Loucy (cell line): ENCODE measurements around the gene URI1.
"Not testable (repeated sequence)": the region's sequence is repeated elsewhere in the genome, so short reads cannot be mapped to it uniquely, and the experiment has no call there.

Source experiments
- H2AFZ ChIP-seq: fragments of 200-600 bp; sonication (generic); 2 replicates; pipeline ENCODE4 v1.6.0; 2016; ENCODE audit warnings: antibody characterized with exemption, mild to moderate bottlenecking, low read length, moderate library complexity
- H3F3A ChIP-seq: fragments of 200-600 bp; 2 replicates; pipeline ENCODE4 v1.6.0; 2016; ENCODE audit warnings: antibody characterized with exemption, low read depth, mild to moderate bottlenecking
- H3K27me3 ChIP-seq: fragments of 200-600 bp; sonication (generic); 2 replicates; pipeline ENCODE4 v1.6.1; 2014; ENCODE audit warnings: low read length, mild to moderate bottlenecking; ENCODE audit not compliant: insufficient read depth, poor library complexity, severe bottlenecking
- H3K36me3 ChIP-seq: fragments of 200-600 bp; sonication (generic); 2 replicates; pipeline ENCODE4 v1.6.1; 2016; ENCODE audit warnings: low read length; ENCODE audit not compliant: insufficient read depth
- H3K4me1 ChIP-seq: fragments of 200-600 bp; sonication (generic); 2 replicates; pipeline ENCODE4 v1.5.1; 2014; ENCODE audit warnings: low read length, mild to moderate bottlenecking; ENCODE audit not compliant: insufficient read depth, poor library complexity, severe bottlenecking
- H3K4me2 ChIP-seq: fragments of 200-600 bp; sonication (generic); 2 replicates; pipeline ENCODE4 v1.6.0; 2014; ENCODE audit warnings: antibody characterized with exemption, low read length, low read depth, mild to moderate bottlenecking; ENCODE audit not compliant: poor library complexity, severe bottlenecking
- H3K4me3 ChIP-seq: fragments of 200-600 bp; sonication (generic); 2 replicates; pipeline ENCODE4 v1.5.1; 2014; ENCODE audit warnings: low read length, mild to moderate bottlenecking, mixed read lengths; ENCODE audit not compliant: poor library complexity, severe bottlenecking
- H3K79me2 ChIP-seq: fragments of 200-600 bp; sonication (generic); 2 replicates; pipeline ENCODE4 v1.6.1; 2014; ENCODE audit warnings: low read length; ENCODE audit not compliant: insufficient read depth
- H3K9ac ChIP-seq: fragments of 200-600 bp; sonication (generic); 2 replicates; pipeline ENCODE4 v1.6.0; 2014; ENCODE audit warnings: mild to moderate bottlenecking, low read depth, low read length, moderate library complexity; ENCODE audit not compliant: poor library complexity, severe bottlenecking
- H3K9me2 ChIP-seq: fragments of 200-600 bp; sonication (generic); replicated peaks from 2 replicates; pipeline ENCODE4 v1.6.1; 2016; ENCODE audit warnings: low read depth, low read length, mixed read lengths
- H3K9me3 ChIP-seq: fragments of 200-600 bp; sonication (generic); 2 replicates; pipeline ENCODE4 v1.6.1; 2014; ENCODE audit warnings: mild to moderate bottlenecking, antibody characterized with exemption, low read length, low read depth; ENCODE audit not compliant: insufficient read depth
- H4K20me1 ChIP-seq: fragments of 200-600 bp; sonication (generic); 2 replicates; pipeline ENCODE4 v1.6.0; 2014; ENCODE audit warnings: antibody characterized with exemption, low read length, mild to moderate bottlenecking; ENCODE audit not compliant: insufficient read depth, poor library complexity, severe bottlenecking
- CTCF ChIP-seq: fragments of 200-600 bp; sonication (generic); conservative IDR thresholded peaks from 2 replicates; pipeline ENCODE4 v1.5.1; 2014; ENCODE audit warnings: mild to moderate bottlenecking, antibody characterized with exemption, low read length
- EZH2phosphoT487 ChIP-seq: fragments of 200-600 bp; IDR thresholded peaks from 2 replicates; pipeline ENCODE4 v1.6.1; 2018; ENCODE audit warnings: antibody characterized with exemption, mild to moderate bottlenecking, moderate library complexity, borderline replicate concordance

URI1 gene

GRCh38 chr19:29964171-29964570 lies 22.1 kb downstream of the URI1 start:
- peaks cover 89% of the 10 kb centered on the region for H4K20me1 ChIP-seq
- H3K4me1 ChIP-seq, result peaks cover 24% of the 10 kb centered on the region
- no peaks in the 10 kb centered on the region for H3K9me2 ChIP-seq
- peaks cover 97% of the 10 kb centered on the region for H3K79me2 ChIP-seq
- H3K36me3 ChIP-seq, result peaks cover under 1% of the 10 kb centered on the region; the same call in 1 of the 2 replicates
- no peaks in the 10 kb centered on the region for H3K9me3 ChIP-seq
- H3K27me3 ChIP-seq, result no peaks in the 10 kb centered on the region
- H3K4me3 ChIP-seq, result no peak overlapping the region
- TF ChIP-seq EZH2phosphoT487, result no peak
- TF ChIP-seq CTCF, result no peak
- H2AFZ ChIP-seq, result no peak overlapping the region
- H3K9ac ChIP-seq, result no peak overlapping the region
- H3K4me2 ChIP-seq, result no peak overlapping the region
- H3F3A ChIP-seq, result no peaks in the 10 kb centered on the region

GRCh38 chr19:29965492-29965891 lies 23.5 kb downstream of the URI1 start:
- Histone ChIP-seq H3K27me3 (no peaks in the 10 kb centered on the region), H3K4me1 (peaks cover 24% of the 10 kb centered on the region), H3K4me3 (no peak overlapping the region), H3K9ac (no peak overlapping the region), H3K4me2 (no peak overlapping the region), H3K9me2 (no peaks in the 10 kb centered on the region), H3K36me3 (no peaks in the 10 kb centered on the region), H3F3A (no peaks in the 10 kb centered on the region), H4K20me1 (peaks cover 93% of the 10 kb centered on the region), H3K79me2 (peaks cover 97% of the 10 kb centered on the region), H3K9me3 (no peaks in the 10 kb centered on the region), H2AFZ (no peak overlapping the region)
- TF ChIP-seq EZH2phosphoT487, result no peak
- no peak for TF ChIP-seq CTCF

GRCh38 chr19:29966142-29966541 lies 24.1 kb downstream of the URI1 start:
- H3K36me3 ChIP-seq, result not testable (repeated sequence)
- H3K4me1 ChIP-seq, result peaks cover 24% of the 10 kb centered on the region

GRCh38 chr19:29966588-29967249 lies 24.7 kb downstream of the URI1 start:
- peaks cover 95% of the 10 kb centered on the region for H4K20me1 ChIP-seq
- peak overlapping the region; percentile 19 for H3K4me2 ChIP-seq
- peaks cover 24% of the 10 kb centered on the region for H3K4me1 ChIP-seq
- no peaks in the 10 kb centered on the region for H3K36me3 ChIP-seq
- peaks cover 97% of the 10 kb centered on the region for H3K79me2 ChIP-seq
- H3K27me3 ChIP-seq, result no peaks in the 10 kb centered on the region
- no peaks in the 10 kb centered on the region for H3F3A ChIP-seq
- H3K4me3 ChIP-seq, result no peak overlapping the region
- peak overlapping the region; percentile 6 for H3K9ac ChIP-seq
- no peak overlapping the region for H2AFZ ChIP-seq
- H3K9me3 ChIP-seq, result no peaks in the 10 kb centered on the region
- peak; percentile 68 for TF ChIP-seq CTCF
- TF ChIP-seq EZH2phosphoT487, result no peak
- no peaks in the 10 kb centered on the region for H3K9me2 ChIP-seq

More at GRCh38 chr19:29966142-29966541, 24.1 kb downstream of the URI1 start:
- H3K9ac ChIP-seq, H2AFZ ChIP-seq, H3F3A ChIP-seq, H3K4me3 ChIP-seq, H3K9me2 ChIP-seq, H3K9me3 ChIP-seq, H3K27me3 ChIP-seq: not testable (repeated sequence)
- Histone ChIP-seq H3K79me2 (peaks cover 97% of the 10 kb centered on the region), H3K4me2 (peak overlapping the region; percentile 19), H4K20me1 (peaks cover 93% of the 10 kb centered on the region)
